Common myeloid progenitor, CD34-positive (primary cell): Measurements from ENCODE around the gene EAPP.

Experiments
- CTCF ChIA-PET: fragments of 350-600 bp; sonication (Branson Sonifier 250); formaldehyde crosslinking; loops from one replicate; lab custom pipeline; 2021; ENCODE audit warnings: antibody characterized with exemption; lab: Charles Lee
- POLR2A ChIA-PET: fragments of 350-600 bp; sonication (Branson Sonifier 250); formaldehyde crosslinking; loops from one replicate; lab custom pipeline; 2021; ENCODE audit warnings: antibody characterized with exemption; lab: Charles Lee
- DNase-seq, 3 donors: peaks; one replicate each; pipeline versions ENCODE4 v3.0.0 to v3.0.0-alpha.2; 2013
- H3K27ac ChIP-seq, 2 experiments: 1 replicate in 1 of 2; 2 replicates in 1 of 2; pipeline ENCODE4 v1.7.0; 2013; ENCODE audit warnings: inconsistent platforms in 2 of 2, low read length in 2 of 2, mild to moderate bottlenecking in 2 of 2, low read depth in 1 of 2, moderate library complexity in 1 of 2; ENCODE audit not compliant: severe bottlenecking in 2 of 2, insufficient read depth in 1 of 2, poor library complexity in 1 of 2
- H3K27me3 ChIP-seq, 5 experiments: replicated peaks in 2 of 5; 1 replicate in 3 of 5; 2 replicates in 2 of 5; pipeline versions ENCODE4 v1.6.1 to v1.7.0; 2013; ENCODE audit warnings: low read length in 4 of 5, mild to moderate bottlenecking in 2 of 5, moderate library complexity in 2 of 5, inconsistent platforms in 1 of 5; ENCODE audit not compliant: insufficient read depth in 5 of 5, control insufficient read depth in 4 of 5
- H3K36me3 ChIP-seq, 4 experiments: 1 replicate in 2 of 4; 2 replicates in 2 of 4; pipeline versions ENCODE4 v1.6.1 to v1.7.0; 2013; ENCODE audit warnings: low read length in 3 of 4, control low read depth in 1 of 4, mild to moderate bottlenecking in 1 of 4; ENCODE audit not compliant: control insufficient read depth in 4 of 4, insufficient read depth in 4 of 4
- H3K4me1 ChIP-seq, 4 experiments: 1 replicate in 3 of 4; 2 replicates in 1 of 4; pipeline versions ENCODE4 v1.6.1 to v1.7.1; 2013; ENCODE audit warnings: low read length in 3 of 4, mild to moderate bottlenecking in 3 of 4, control low read depth in 1 of 4, inconsistent platforms in 1 of 4, moderate library complexity in 1 of 4; ENCODE audit not compliant: control insufficient read depth in 4 of 4, insufficient read depth in 4 of 4; ENCODE audit errors: control extremely low read depth in 1 of 4
- H3K4me3 ChIP-seq, 7 experiments: 1 replicate in 4 of 7; 2 replicates in 3 of 7; pipeline versions ENCODE4 v1.5.1 to v1.7.0; 2013; ENCODE audit warnings: mild to moderate bottlenecking in 7 of 7, low read length in 6 of 7, moderate library complexity in 6 of 7, inconsistent platforms in 2 of 7, low read depth in 2 of 7, control low read depth in 1 of 7; ENCODE audit not compliant: insufficient read depth in 4 of 7, control insufficient read depth in 1 of 7; ENCODE audit errors: extremely low read depth in 1 of 7
- H3K9me3 ChIP-seq, 5 experiments: 1 replicate in 4 of 5; 2 replicates in 1 of 5; pipeline versions ENCODE4 v1.6.1 to v1.7.1; 2013; ENCODE audit warnings: low read length in 4 of 5, mild to moderate bottlenecking in 2 of 5, inconsistent platforms in 1 of 5, low read depth in 1 of 5, moderate library complexity in 1 of 5; ENCODE audit not compliant: control insufficient read depth in 4 of 5, insufficient read depth in 2 of 5; ENCODE audit errors: control extremely low read depth in 1 of 5
- WGBS: methylation state at CpG from one replicate; pipeline ENCODE4 v1.1.5; 2013; ENCODE audit not compliant: insufficient coverage; 5-methylcytosine and 5-hydroxymethylcytosine counted together

The EAPP gene

GRCh38 chr14:34472706-34473279 is 66.7 kb downstream of the EAPP start:
- no peak for DNase-seq
- Histone ChIP-seq H3K36me3 (no peaks in the 10 kb centered on the region), H3K4me3 (no peak overlapping the region), H3K27me3 (peaks cover 0 to 1% (median 0%) of the 10 kb centered on the region in 5 experiments), H3K4me1 (no peaks in the 10 kb centered on the region), H3K27ac (no peak overlapping the region), H3K9me3 (no peaks in the 10 kb centered on the region)
- ChIA-PET CTCF (interaction anchor here (0.9 kb wide), 1 partner anchor 11 kb away, joined by 3 read pairs; no protein-coding TSS in a partner anchor), POLR2A (interaction anchor here (0.6 kb wide), 1 partner anchor 30 kb away, joined by 3 read pairs; no protein-coding TSS in a partner anchor)
- 89% methylated on average over 5 of the region's 6 CpGs for WGBS

GRCh38 chr14:34470319-34470718 is 69.2 kb downstream of the EAPP start:
- Histone ChIP-seq H3K9me3 (no peaks in the 10 kb centered on the region), H3K27me3 (peaks cover 0 to 1% (median 0%) of the 10 kb centered on the region in 5 experiments), H3K4me1 (peaks cover 5 to 8% (median 6%) of the 10 kb centered on the region in 4 experiments), H3K4me3 (no peak overlapping the region), H3K36me3 (no peaks in the 10 kb centered on the region), H3K27ac (no peak overlapping the region)
- no peak for DNase-seq
- CTCF ChIA-PET, result no interaction called here
- POLR2A ChIA-PET, result no interaction called here

DNA sequence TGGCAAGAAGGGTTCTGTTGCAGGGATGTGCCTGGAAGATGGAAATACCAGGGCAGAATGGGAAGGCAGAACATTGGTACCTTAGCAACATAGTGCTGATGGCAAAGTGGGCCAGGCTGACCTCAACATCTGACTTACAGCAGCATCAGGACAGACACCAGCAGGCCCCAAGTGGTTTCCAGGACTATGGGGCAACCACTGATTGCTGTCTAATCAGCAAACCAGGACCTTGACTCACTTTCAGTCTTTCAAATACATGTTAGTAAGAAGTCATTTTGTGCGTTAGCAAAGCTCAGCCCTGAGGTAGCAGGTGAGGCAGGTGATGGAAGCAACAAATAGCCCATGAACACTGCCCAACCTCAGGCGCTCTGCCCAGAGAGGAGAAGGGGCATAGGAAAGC is 72.8 kb downstream of the EAPP start:
- POLR2A ChIA-PET, result no interaction called here

More for the DNA sequence above, 72.8 kb downstream of the EAPP start:
- H3K27me3 ChIP-seq, result no peaks in the 10 kb centered on the region
- H3K36me3 ChIP-seq, result no peaks in the 10 kb centered on the region
- WGBS, result no CpG with 5 or more reads among the region's 2 CpGs
- no peaks in the 10 kb centered on the region for H3K9me3 ChIP-seq
- CTCF ChIA-PET, result no interaction called here
- H3K4me3 ChIP-seq, result no peak overlapping the region
- peaks cover 5 to 17% (median 12%) of the 10 kb centered on the region in 4 experiments for H3K4me1 ChIP-seq
- no peak overlapping the region for H3K27ac ChIP-seq
- no peak for DNase-seq
